Measurements from ENCODE around the gene ABHD17A. TPM values are rescaled to one million over a fixed set of nuclear protein-coding genes. Genes with fewer than 3 reads are reported as not detected.
A peak's percentile ranks its signal among the peaks of the same experiment; 100 is the strongest.

Gene ABHD17A
- total and polyA plus RNA-seq, 9 of the 15 experiments (the other 6 are each of a cell fraction or from before 2014, with no cell fraction given), result 0.04 to 135 (median 21.8) TPM; not detected in 1

GRCh38 chr19:1854542-1855039, 30.7 kb downstream of the ABHD17A start (continued):
- no peak for TF ChIP-seq ZNF717 (CRISPR knock-in tag; IDR thresholded peaks at IDR 0.05)
- peak in 1 of 2 experiments; percentile 17; a peak in 2 of 4 replicates for TF ChIP-seq MAZ (CRISPR knock-in tag; conservative IDR thresholded peaks at IDR 0.05 in 1 of 2, IDR thresholded peaks at IDR 0.05 in 1 of 2)
- peak; percentile 90 for TF ChIP-seq HNRNPL (IDR thresholded peaks at IDR 0.05; ENCODE audit: low read depth, low read length)
- TF ChIP-seq PRDM10 (IDR thresholded peaks at IDR 0.05; ENCODE audit: partially characterized antibody), result no peak
- TF ChIP-seq RNF219 (CRISPR knock-in tag; IDR thresholded peaks at IDR 0.05), result no peak
- peak; percentile 30; the same call in 1 of the 2 replicates for TF ChIP-seq MBD2 (IDR thresholded peaks at IDR 0.05; ENCODE audit: borderline replicate concordance, low read depth)
- peak; percentile 65; the same call in 1 of the 2 replicates for TF ChIP-seq RB1 (IDR thresholded peaks at IDR 0.05; ENCODE audit: low read depth)
- peak; percentile 52; the same call in 1 of the 2 replicates for TF ChIP-seq GABPB1 (CRISPR knock-in tag; IDR thresholded peaks at IDR 0.05)
- no peak for TF ChIP-seq HNRNPUL1 (IDR thresholded peaks at IDR 0.05; ENCODE audit: low read length)
- TF ChIP-seq HNRNPK (IDR thresholded peaks at IDR 0.05; ENCODE audit: low read depth, low read length, poor library complexity, severe bottlenecking), result no peak
- no peak for TF ChIP-seq BCL6 (CRISPR knock-in tag; IDR thresholded peaks at IDR 0.05)
- peak; percentile 88 for TF ChIP-seq KLF1 (tag; IDR thresholded peaks at IDR 0.05)
- TF ChIP-seq HNRNPLL (IDR thresholded peaks at IDR 0.05; ENCODE audit: low read depth, low read length, poor library complexity, severe bottlenecking), result peak; percentile 27
- no peak for TF ChIP-seq ZBTB12 (CRISPR knock-in tag; IDR thresholded peaks at IDR 0.05)
- peak; percentile 95 for TF ChIP-seq EGR1 (conservative IDR thresholded peaks at IDR 0.05)
- peak; percentile 76 for TF ChIP-seq ZBTB7A (IDR thresholded peaks at IDR 0.05; ENCODE audit: borderline replicate concordance, control insufficient read depth, low read depth, low read length)
- TF ChIP-seq CSDE1 (IDR thresholded peaks at IDR 0.05), result no peak
- no peak for TF ChIP-seq CREB3 (tag; conservative IDR thresholded peaks at IDR 0.05; ENCODE audit: low read depth)
- no peak for TF ChIP-seq LCOR (CRISPR knock-in tag; IDR thresholded peaks at IDR 0.05)

Measured in K562 (cell line).